22Rv1 (cell line): ENCODE results near the gene CCDC40.

Experiments
- H3K27ac ChIP-seq: fragments of 450-650 bp; 2 replicates; pipeline ENCODE4 v1.5.1; 2017
- CTCF ChIP-seq: fragments of 450-650 bp; IDR thresholded peaks from 2 replicates; pipeline ENCODE4 v1.5.1; 2017; ENCODE audit warnings: mild to moderate bottlenecking
- ZFX ChIP-seq: fragments of 450-650 bp; IDR thresholded peaks from 2 replicates; pipeline ENCODE4 v1.6.1; 2017; ENCODE audit warnings: antibody characterized with exemption, borderline replicate concordance

The CCDC40 gene

DNA sequence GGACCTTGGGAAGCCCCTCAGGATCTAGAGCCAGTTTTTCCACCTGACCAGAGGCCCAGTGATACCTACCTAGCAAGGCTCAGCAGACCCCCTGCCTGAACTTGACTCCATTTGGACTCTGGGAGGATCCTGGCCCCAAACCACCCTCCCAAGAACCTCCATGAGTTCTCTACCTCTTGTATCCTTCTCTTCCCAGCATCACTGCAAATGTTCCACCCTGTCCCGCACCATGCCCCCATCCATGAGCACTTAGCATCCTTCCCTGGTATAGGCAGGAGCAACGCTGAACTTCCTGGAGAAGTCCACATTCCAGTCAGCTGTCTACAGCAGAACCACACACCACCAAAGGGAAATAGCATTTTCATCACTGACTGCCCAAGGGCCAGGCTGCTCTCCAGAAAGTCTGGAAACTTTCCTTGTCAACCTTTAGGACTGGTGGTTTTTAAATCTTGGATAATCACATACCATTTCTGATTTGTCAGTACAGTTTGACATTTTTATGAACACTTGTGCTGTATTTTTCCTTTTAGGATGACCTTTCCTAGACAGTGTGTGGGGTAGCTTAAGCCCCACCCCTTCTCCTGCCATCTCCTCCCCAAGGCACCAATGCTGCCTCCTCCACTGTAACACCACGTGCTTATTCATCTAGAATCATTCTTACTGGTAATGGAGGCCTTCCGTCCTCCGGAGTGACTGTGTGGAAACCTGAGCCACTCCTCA is 96.6 kb downstream of the CCDC40 start:
- TF ChIP-seq CTCF (no peak), ZFX (no peak)
- no peak overlapping the region for H3K27ac ChIP-seq

DNA sequence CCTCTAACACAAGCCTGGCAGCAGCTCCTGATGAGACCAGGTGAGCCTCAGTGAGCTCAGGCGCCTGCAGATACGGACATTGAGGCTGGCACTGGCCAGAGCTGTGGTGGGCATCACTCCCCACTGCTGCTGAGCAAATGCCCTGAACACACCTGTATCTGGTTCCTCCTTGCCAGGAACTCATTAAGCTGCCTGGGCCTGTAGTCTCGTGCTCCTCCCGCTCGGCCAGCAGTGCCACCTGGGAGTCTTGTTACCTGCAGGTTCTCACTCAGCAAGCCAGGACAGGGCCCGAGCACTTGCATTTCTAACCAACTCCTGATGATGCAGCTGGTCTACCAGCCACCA is 97.2 kb downstream of the CCDC40 start:
- TF ChIP-seq CTCF (no peak), ZFX (no peak)
- H3K27ac ChIP-seq, result no peak overlapping the region

DNA sequence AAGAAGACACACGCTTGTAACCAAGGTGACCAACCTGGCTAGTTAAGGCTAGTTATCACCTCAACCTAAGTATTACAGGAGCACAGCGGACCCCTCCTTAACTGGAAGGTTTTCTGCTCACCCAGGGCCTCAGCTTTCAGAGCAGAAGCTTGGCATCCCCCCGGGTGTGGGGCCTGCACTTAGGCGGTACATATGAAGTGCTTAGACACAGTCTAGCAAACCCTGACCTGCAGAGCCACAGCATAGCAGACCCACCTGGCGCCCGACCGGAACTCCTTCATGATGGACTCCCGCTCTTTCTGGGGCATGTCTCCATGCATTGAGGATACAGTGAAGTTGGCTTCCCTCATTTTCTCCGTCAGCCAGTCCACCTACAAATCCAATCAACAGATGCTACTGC is 100.7 kb downstream of the CCDC40 start:
- TF ChIP-seq CTCF, result no peak
- no peak for TF ChIP-seq ZFX

GRCh38 chr17:80138856-80139426 is 102.5 kb downstream of the CCDC40 start:
- no peak overlapping the region for H3K27ac ChIP-seq
- TF ChIP-seq CTCF (no peak), ZFX (no peak)

More for the DNA sequence above, 100.7 kb downstream of the CCDC40 start:
- no peak overlapping the region for H3K27ac ChIP-seq

DNA sequence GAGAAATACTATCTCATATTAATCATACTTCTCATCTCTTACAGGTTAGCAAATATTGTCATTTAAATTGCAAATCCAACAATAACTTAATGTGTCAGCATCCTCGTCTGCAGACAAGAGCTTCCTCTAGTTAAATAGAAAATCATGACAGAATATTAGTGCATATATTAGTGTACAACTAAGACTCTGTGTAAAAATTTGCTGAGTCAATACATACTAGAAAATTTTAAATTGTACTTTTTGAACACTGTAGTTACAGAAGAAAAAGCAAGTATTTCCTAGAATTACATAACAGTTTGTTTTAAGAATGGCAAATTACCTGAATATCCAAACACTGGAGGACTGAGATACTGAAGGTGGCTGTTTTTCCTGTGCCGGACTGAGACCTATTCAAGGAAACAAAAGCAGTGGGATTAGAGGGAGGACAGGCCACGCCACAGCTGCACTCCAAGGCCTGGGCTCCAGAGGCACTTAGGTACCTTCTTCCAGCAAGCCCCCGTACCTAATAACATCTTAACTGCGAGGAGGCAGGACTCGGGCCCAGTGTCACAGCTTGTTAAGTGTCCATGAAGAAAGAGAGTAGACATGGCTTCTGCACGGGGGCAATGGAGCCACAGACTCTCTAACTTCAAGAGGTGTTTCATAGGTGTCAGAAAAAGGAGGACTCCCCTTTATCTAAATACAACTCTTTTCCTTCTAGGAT is 105.2 kb downstream of the CCDC40 start:
- H3K27ac ChIP-seq, result no peak overlapping the region
- TF ChIP-seq ZFX (no peak), CTCF (no peak)

- no peak for TF ChIP-seq CTCF
- TF ChIP-seq ZFX, result no peak
Observed at GRCh38 chr17:80142929-80143328, 106.5 kb downstream of the CCDC40 start.

More at GRCh38 chr17:80142929-80143328, 106.5 kb downstream of the CCDC40 start:
- no peak overlapping the region for H3K27ac ChIP-seq
